ENCODE measurements around the gene LTBP3.
A peak's percentile ranks its signal among the peaks of the same experiment; 100 is the strongest.

The LTBP3 gene

DNA sequence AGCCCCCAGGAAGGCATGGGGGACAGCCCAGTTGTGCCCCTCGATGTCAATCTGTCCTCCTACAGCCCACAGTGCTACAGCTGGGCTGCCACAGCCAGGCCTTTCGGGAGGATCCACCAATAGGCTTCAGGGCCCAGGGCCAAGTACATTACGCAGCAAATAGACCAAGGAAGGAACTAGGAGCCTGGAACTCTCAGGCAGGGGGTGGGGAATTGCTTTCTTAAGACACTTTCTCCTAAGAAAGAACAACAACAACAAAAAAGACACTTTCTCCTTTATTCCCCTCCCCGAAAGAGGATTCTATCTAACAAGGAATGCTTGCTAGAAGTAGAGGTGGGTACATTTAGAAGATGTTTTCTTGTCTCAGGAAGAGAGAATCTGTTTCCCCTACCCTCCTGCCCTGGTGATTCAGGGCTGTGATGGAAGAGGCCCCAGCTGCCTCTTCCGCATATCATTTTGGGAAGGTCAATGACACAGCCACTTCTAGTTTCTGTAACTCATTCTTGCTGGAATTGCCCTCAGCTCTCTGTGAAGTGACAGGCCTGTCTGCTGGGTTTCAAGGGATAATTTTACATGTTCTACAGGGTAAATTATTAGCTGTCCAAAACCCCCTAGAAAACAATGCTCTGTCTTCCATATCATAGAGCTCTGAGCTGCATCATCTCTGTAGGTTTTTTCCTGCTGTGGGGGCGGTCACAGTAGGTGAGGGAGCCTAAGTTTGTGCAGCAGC is 65.4 kb downstream of the LTBP3 start:
- DNase-seq = no peak

DNA sequence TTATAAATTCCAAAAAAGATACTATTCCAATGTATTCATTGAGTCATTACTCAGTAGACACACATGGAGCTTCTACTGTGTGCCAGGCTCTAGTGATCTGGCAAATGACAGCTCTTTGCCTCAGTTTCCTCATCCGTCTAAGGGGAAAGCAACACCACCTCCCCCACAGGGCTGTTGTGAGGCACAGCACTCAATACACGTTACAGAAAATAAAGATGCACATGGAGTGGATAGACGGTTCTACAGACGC is 65.8 kb downstream of the LTBP3 start:
- DNase-seq = no peak

DNA sequence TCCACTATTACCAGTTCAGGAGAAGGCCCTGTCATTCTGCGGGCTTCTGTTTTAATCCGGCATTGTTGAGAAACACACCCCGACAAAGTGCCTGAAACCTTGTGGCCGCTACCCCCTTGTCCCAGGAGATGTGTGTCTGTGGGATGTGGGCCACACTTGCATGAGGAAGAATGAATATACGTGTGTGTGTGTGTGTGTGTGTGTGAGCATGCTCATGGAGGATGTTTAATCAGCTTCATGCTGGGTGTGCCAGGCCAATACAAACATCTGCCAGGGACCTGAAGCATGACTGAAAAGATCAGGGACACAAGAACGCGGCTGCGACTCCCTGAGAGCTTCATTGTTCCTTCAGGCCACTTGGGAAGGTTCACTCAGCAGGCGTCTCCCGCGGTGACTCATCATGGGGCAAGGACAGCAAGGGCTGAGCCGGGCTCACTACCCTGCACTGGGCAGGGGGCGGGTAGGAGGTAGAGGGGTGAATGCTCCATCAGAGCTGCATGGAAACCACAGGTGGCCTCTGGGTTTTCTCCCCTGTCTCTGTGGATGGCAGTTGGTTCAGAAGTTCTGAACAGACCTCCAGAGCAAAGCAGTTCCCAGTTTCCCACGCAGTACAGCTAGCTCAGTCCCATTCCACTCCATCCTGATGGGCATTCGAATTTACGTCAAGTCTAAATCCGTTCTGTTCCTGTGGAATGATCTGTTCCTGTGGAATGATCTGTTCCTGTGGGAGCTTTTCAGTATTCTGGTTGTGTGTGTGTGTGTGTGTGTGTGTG is 66.4 kb downstream of the LTBP3 start:
- DNase-seq = peak; percentile 57

DNA sequence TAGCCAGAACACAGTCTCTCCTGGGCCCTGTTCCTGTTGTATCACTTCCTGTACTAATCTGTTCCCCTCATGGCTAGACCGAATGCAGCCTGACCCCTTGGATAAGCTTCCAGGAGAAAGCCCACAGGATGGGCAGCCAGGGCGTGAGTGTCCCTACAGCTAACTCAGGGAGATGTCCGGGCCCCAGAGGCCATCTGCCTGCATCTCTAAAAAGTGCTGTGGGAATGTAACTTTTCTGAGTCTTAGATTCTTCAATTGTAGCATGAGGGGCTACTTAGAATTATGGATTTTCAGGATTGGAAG is 67.0 kb downstream of the LTBP3 start:
- no peak for DNase-seq

DNA sequence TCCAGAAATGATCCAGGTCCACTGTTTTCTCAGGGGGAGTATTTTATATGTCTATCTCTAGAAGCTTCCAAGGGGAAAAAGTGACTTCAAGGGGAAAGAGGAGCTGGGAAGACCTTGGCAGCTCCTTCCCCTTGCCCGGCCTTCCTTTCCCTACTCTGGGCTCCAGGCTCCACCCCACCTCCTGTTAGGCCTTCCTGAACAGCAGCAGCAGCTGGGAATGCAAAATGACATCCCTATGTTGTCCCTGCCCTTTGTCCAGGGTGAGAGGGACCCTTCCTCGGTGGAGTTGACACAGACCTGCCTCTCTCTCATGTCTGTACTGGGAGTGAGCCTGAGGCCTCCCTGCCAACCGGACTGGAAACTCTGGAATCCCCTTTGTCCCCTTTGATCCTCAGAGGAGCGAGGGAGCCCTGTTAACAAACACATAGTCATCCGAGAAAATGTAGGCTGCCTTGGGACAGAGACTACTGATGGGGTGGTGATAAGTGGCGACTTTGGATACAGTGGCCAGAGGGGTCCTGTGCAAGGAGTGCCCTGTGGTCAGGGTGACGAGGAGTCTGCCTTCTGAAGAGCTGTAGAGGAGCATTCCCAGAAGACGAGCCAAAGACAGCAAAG is 68.3 kb downstream of the LTBP3 start:
- DNase-seq = no peak

DNA sequence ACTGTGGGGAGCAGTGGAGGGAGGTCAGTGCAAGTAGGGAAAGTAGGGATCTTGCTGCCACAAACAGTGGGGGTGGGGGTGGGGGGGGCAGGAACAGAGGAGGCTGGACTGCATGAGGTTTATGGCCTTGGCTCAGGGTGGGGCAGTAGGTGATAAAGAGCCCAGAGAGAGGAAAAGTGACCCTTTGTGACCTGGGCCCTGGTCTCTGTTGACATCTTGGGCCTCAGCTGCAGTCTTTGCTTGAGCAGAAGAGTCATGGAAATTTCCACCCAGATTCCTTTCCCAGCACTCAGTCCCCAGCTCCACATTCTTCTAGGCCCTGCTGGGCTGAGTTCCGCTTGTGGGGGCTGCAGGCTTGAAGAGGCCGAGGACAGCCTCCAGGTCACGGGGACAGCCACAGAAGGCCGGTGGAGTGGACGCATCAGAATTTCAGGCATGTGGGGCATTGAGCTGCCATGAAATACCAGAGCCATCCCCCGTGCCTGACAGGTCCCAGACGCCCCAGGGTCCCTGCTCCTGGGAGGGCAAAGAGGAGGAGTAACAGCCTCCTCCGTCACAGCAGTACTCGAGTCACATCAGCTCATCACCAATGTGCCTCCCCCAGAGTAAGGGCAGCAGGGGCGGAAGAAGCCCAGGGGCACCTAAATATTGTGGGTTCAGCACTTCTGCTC is 69.0 kb downstream of the LTBP3 start:
- no peak for DNase-seq
